Osteoblast (primary cell): ENCODE measurements around the gene MUC3A. TPM values are rescaled to one million over a fixed set of nuclear protein-coding genes. Genes with fewer than 3 reads are reported as not detected.
A peak's percentile ranks its signal among the peaks of the same experiment; 100 is the strongest.
"Not testable (repeated sequence)": the region's sequence is repeated elsewhere in the genome, so short reads cannot be mapped to it uniquely, and the experiment has no call there.

Experiments used
- DNase-seq: peaks from one replicate; pipeline ENCODE4 v3.0.0; 2011; ENCODE audit warnings: low spot score, mixed read lengths; ENCODE audit not compliant: insufficient read length; ENCODE audit errors: missing footprints
- H2AFZ ChIP-seq: 2 replicates; pipeline ENCODE4 v1.6.0; 2011; ENCODE audit warnings: mild to moderate bottlenecking, low read length
- H3K27ac ChIP-seq: 2 replicates; pipeline ENCODE4 v1.5.1; 2011; ENCODE audit warnings: mild to moderate bottlenecking, low read depth, low read length, moderate library complexity
- H3K27me3 ChIP-seq: 2 replicates; pipeline ENCODE4 v1.6.0; 2012; ENCODE audit warnings: mild to moderate bottlenecking, control low read depth, inconsistent platforms, low read length, moderate library complexity; ENCODE audit not compliant: insufficient read depth
- H3K36me3 ChIP-seq: 2 replicates; pipeline ENCODE4 v1.5.1; 2011; ENCODE audit warnings: mild to moderate bottlenecking, low read length, control low read depth, moderate library complexity; ENCODE audit not compliant: insufficient read depth
- H3K4me1 ChIP-seq: 2 replicates; pipeline ENCODE4 v1.5.1; 2011; ENCODE audit warnings: mild to moderate bottlenecking, low read length, control low read depth, moderate library complexity; ENCODE audit not compliant: insufficient read depth
- H3K4me2 ChIP-seq: 2 replicates; pipeline ENCODE4 v1.6.0; 2011; ENCODE audit warnings: mild to moderate bottlenecking, low read length; ENCODE audit not compliant: insufficient read depth
- H3K4me3 ChIP-seq: fragments of 200-600 bp; sonication (generic); 3 replicates; pipeline ENCODE4 v1.5.1; 2012; ENCODE audit warnings: mild to moderate bottlenecking, low read length, inconsistent platforms; ENCODE audit not compliant: insufficient read depth
- H3K79me2 ChIP-seq: 2 replicates; pipeline ENCODE4 v1.6.0; 2012; ENCODE audit warnings: mild to moderate bottlenecking, low read length, control low read depth, inconsistent platforms; ENCODE audit not compliant: insufficient read depth
- H3K9me3 ChIP-seq: 2 replicates; pipeline ENCODE4 v1.5.1; 2011; ENCODE audit warnings: low read depth, low read length, control low read depth
- H4K20me1 ChIP-seq: 2 replicates; pipeline ENCODE4 v1.6.0; 2012; ENCODE audit warnings: mild to moderate bottlenecking, low read length, control low read depth; ENCODE audit not compliant: insufficient read depth
- CTCF ChIP-seq: IDR thresholded peaks from 2 replicates; pipeline ENCODE4 v1.5.1; 2011; ENCODE audit warnings: mild to moderate bottlenecking, low read depth, low read length, moderate library complexity; ENCODE audit errors: extremely low read depth
- total RNA-seq: library from RNA; depleted of rRNA; stranded (reverse); fragments of >200 nt; gene quantifications from 2 replicates; pipeline ENCODE4 v1.2.3, GENCODE V29; 2012

MUC3A gene
- total RNA-seq, 1 donor = not detected

- DNase-seq, H3K27me3 ChIP-seq, H3K27ac ChIP-seq, H3K36me3 ChIP-seq, H3K9me3 ChIP-seq, H3K4me1 ChIP-seq, H3K4me2 ChIP-seq, H3K79me2 ChIP-seq, H2AFZ ChIP-seq, H3K4me3 ChIP-seq, H4K20me1 ChIP-seq: not testable (repeated sequence)
These were observed 50.0 kb downstream of the MUC3A start for GRCh38 chr7:100999334-100999733.

- H3K79me2 ChIP-seq, H3K4me3 ChIP-seq, H3K27me3 ChIP-seq, H3K4me1 ChIP-seq, H3K9me3 ChIP-seq, H3K4me2 ChIP-seq, H3K36me3 ChIP-seq, H2AFZ ChIP-seq, H3K27ac ChIP-seq, DNase-seq, H4K20me1 ChIP-seq: not testable (repeated sequence)
These were observed 50.7 kb downstream of the MUC3A start for GRCh38 chr7:101000025-101000424.

GRCh38 chr7:101002333-101002732, 53.0 kb downstream of the MUC3A start:
- not testable (repeated sequence) for H3K27me3 ChIP-seq, H3K36me3 ChIP-seq, H3K27ac ChIP-seq, DNase-seq, H3K4me2 ChIP-seq, H3K9me3 ChIP-seq, H2AFZ ChIP-seq, H3K4me1 ChIP-seq, H3K79me2 ChIP-seq, H3K4me3 ChIP-seq, H4K20me1 ChIP-seq

- H3K4me3 ChIP-seq, H3K79me2 ChIP-seq, H3K4me2 ChIP-seq, H4K20me1 ChIP-seq, DNase-seq, H3K9me3 ChIP-seq, H3K36me3 ChIP-seq, H2AFZ ChIP-seq, H3K27ac ChIP-seq, H3K27me3 ChIP-seq, H3K4me1 ChIP-seq: not testable (repeated sequence)
These were observed 58.0 kb downstream of the MUC3A start for GRCh38 chr7:101007361-101007760.

- H3K79me2 ChIP-seq = no peaks in the 10 kb centered on the region
- H3K27me3 ChIP-seq = no peaks in the 10 kb centered on the region
- no peaks in the 10 kb centered on the region for H3K4me1 ChIP-seq
- H3K4me3 ChIP-seq = no peak overlapping the region
- no peak overlapping the region for H3K27ac ChIP-seq
- no peak for TF ChIP-seq CTCF
- H4K20me1 ChIP-seq = no peaks in the 10 kb centered on the region
- no peaks in the 10 kb centered on the region for H3K9me3 ChIP-seq
- DNase-seq = peak; percentile 45
- no peak overlapping the region for H2AFZ ChIP-seq
- no peaks in the 10 kb centered on the region for H3K36me3 ChIP-seq
- H3K4me2 ChIP-seq = no peak overlapping the region
These were observed 60.3 kb downstream of the MUC3A start for GRCh38 chr7:101009629-101010028.

- Histone ChIP-seq H3K79me2 (no peaks in the 10 kb centered on the region), H3K4me2 (no peak overlapping the region), H3K4me1 (peaks cover 10% of the 10 kb centered on the region), H2AFZ (no peak overlapping the region), H3K9me3 (no peaks in the 10 kb centered on the region), H3K4me3 (no peak overlapping the region), H3K27ac (no peak overlapping the region), H3K36me3 (no peaks in the 10 kb centered on the region), H4K20me1 (no peaks in the 10 kb centered on the region), H3K27me3 (no peaks in the 10 kb centered on the region)
- no peak for TF ChIP-seq CTCF
- no peak for DNase-seq
These were observed 63.6 kb downstream of the MUC3A start for GRCh38 chr7:101012931-101013330.
